ENCODE measurements around the gene PHF3.
A peak's percentile ranks its signal among the peaks of the same experiment; 100 is the strongest.

PHF3 gene

GRCh38 chr6:63635588-63636517, at the start of gene PHF3:
Gene PHF3, plus strand, starts transcription at chr6:63635802. Its CDS starts 10,750 bp downstream, at chr6:63646552.
- H3K27ac Mint-ChIP-seq, result peak within 1 kb of the TSS; percentile 98
- peaks cover 43% of the 10 kb centered on the region for H3K4me1 Mint-ChIP-seq
- no peaks in the 10 kb centered on the region for H3K9me3 Mint-ChIP-seq
- no peaks in the 10 kb centered on the region for H3K36me3 Mint-ChIP-seq (ENCODE audit: low read depth)
- H3K4me3 Mint-ChIP-seq, result peak within 1 kb of the TSS; percentile 98
- H3K27me3 Mint-ChIP-seq, result peaks cover 2% of the 10 kb centered on the region
- ATAC-seq (peak; percentile 93), DNase-seq (peak; percentile 91)

GRCh38 chr6:63589952-63590411, 45.6 kb upstream of the PHF3 start:
- Mint-ChIP-seq H3K9me3 (no peaks in the 10 kb centered on the region), H3K4me3 (no peak overlapping the region), H3K4me1 (no peaks in the 10 kb centered on the region), H3K27ac (no peak overlapping the region), H3K36me3 (ENCODE audit: low read depth) (no peaks in the 10 kb centered on the region), H3K27me3 (peaks cover 7% of the 10 kb centered on the region)
- DNase-seq, result no peak
- ATAC-seq, result no peak

- no peaks in the 10 kb centered on the region for H3K36me3 Mint-ChIP-seq (ENCODE audit: low read depth)
- peaks cover 2% of the 10 kb centered on the region for H3K4me1 Mint-ChIP-seq
- DNase-seq (no peak), ATAC-seq (no peak)
- H3K4me3 Mint-ChIP-seq, result no peak overlapping the region
- no peaks in the 10 kb centered on the region for H3K9me3 Mint-ChIP-seq
- no peak overlapping the region for H3K27ac Mint-ChIP-seq
- peaks cover 8% of the 10 kb centered on the region for H3K27me3 Mint-ChIP-seq
These were observed 42.7 kb upstream of the PHF3 start for GRCh38 chr6:63592886-63593285.

- Mint-ChIP-seq H3K9me3 (no peaks in the 10 kb centered on the region), H3K27ac (no peak overlapping the region), H3K4me3 (peak overlapping the region; percentile 77), H3K4me1 (peaks cover 13% of the 10 kb centered on the region), H3K36me3 (ENCODE audit: low read depth) (no peaks in the 10 kb centered on the region), H3K27me3 (peaks cover 12% of the 10 kb centered on the region)
- DNase-seq (no peak), ATAC-seq (no peak)
These were observed 38.2 kb upstream of the PHF3 start for GRCh38 chr6:63597141-63598048.

- no peaks in the 10 kb centered on the region for H3K9me3 Mint-ChIP-seq
- peak overlapping the region; percentile 77 for H3K4me3 Mint-ChIP-seq
- H3K27ac Mint-ChIP-seq, result no peak overlapping the region
- no peaks in the 10 kb centered on the region for H3K36me3 Mint-ChIP-seq (ENCODE audit: low read depth)
- H3K27me3 Mint-ChIP-seq, result peaks cover 12% of the 10 kb centered on the region
- DNase-seq (peak; percentile 71), ATAC-seq (peak; percentile 100)
- peaks cover 13% of the 10 kb centered on the region for H3K4me1 Mint-ChIP-seq
These were observed 37.3 kb upstream of the PHF3 start for GRCh38 chr6:63598049-63599036.

GRCh38 chr6:63599243-63599642, 36.4 kb upstream of the PHF3 start:
- Mint-ChIP-seq H3K4me3 (peak overlapping the region; percentile 77), H3K27me3 (peaks cover 12% of the 10 kb centered on the region), H3K27ac (no peak overlapping the region), H3K36me3 (ENCODE audit: low read depth) (no peaks in the 10 kb centered on the region), H3K9me3 (no peaks in the 10 kb centered on the region), H3K4me1 (peaks cover 13% of the 10 kb centered on the region)
- DNase-seq, result no peak
- ATAC-seq, result no peak

- no peak for DNase-seq
- no peak for ATAC-seq
- peaks cover 13% of the 10 kb centered on the region for H3K4me1 Mint-ChIP-seq
- H3K36me3 Mint-ChIP-seq (ENCODE audit: low read depth), result no peaks in the 10 kb centered on the region
- no peak overlapping the region for H3K4me3 Mint-ChIP-seq
- no peaks in the 10 kb centered on the region for H3K9me3 Mint-ChIP-seq
- H3K27me3 Mint-ChIP-seq, result peaks cover 12% of the 10 kb centered on the region
- H3K27ac Mint-ChIP-seq, result no peak overlapping the region
These were observed 35.5 kb upstream of the PHF3 start for GRCh38 chr6:63600136-63600535.

GRCh38 chr6:63609231-63609630, 26.4 kb upstream of the PHF3 start:
- DNase-seq, result no peak
- ATAC-seq, result no peak
- Mint-ChIP-seq H3K9me3 (no peaks in the 10 kb centered on the region), H3K4me1 (no peaks in the 10 kb centered on the region), H3K27ac (no peak overlapping the region), H3K4me3 (no peak overlapping the region), H3K36me3 (ENCODE audit: low read depth) (no peaks in the 10 kb centered on the region), H3K27me3 (peaks cover 5% of the 10 kb centered on the region)

GRCh38 chr6:63610944-63611343, 24.7 kb upstream of the PHF3 start:
- DNase-seq (no peak), ATAC-seq (no peak)
- no peaks in the 10 kb centered on the region for H3K9me3 Mint-ChIP-seq
- no peak overlapping the region for H3K4me3 Mint-ChIP-seq
- H3K4me1 Mint-ChIP-seq, result no peaks in the 10 kb centered on the region
- H3K27me3 Mint-ChIP-seq, result no peaks in the 10 kb centered on the region
- no peak overlapping the region for H3K27ac Mint-ChIP-seq
- no peaks in the 10 kb centered on the region for H3K36me3 Mint-ChIP-seq (ENCODE audit: low read depth)

- no peaks in the 10 kb centered on the region for H3K27me3 Mint-ChIP-seq
- ATAC-seq (no peak), DNase-seq (no peak)
- no peaks in the 10 kb centered on the region for H3K4me1 Mint-ChIP-seq
- H3K36me3 Mint-ChIP-seq (ENCODE audit: low read depth), result no peaks in the 10 kb centered on the region
- H3K9me3 Mint-ChIP-seq, result no peaks in the 10 kb centered on the region
- no peak overlapping the region for H3K4me3 Mint-ChIP-seq
- no peak overlapping the region for H3K27ac Mint-ChIP-seq
These were observed 24.0 kb upstream of the PHF3 start for GRCh38 chr6:63611560-63611959.

- Mint-ChIP-seq H3K27ac (no peak overlapping the region), H3K27me3 (peaks cover 14% of the 10 kb centered on the region), H3K36me3 (ENCODE audit: low read depth) (no peaks in the 10 kb centered on the region), H3K4me1 (no peaks in the 10 kb centered on the region), H3K4me3 (no peak overlapping the region), H3K9me3 (no peaks in the 10 kb centered on the region)
- ATAC-seq, result no peak
- DNase-seq, result no peak
These were observed 20.0 kb upstream of the PHF3 start for GRCh38 chr6:63615590-63615989.

GRCh38 chr6:63624091-63624490, 11.5 kb upstream of the PHF3 start:
- H3K4me3 Mint-ChIP-seq, result no peak overlapping the region
- H3K4me1 Mint-ChIP-seq, result no peaks in the 10 kb centered on the region
- DNase-seq (no peak), ATAC-seq (no peak)
- no peak overlapping the region for H3K27ac Mint-ChIP-seq
- H3K9me3 Mint-ChIP-seq, result no peaks in the 10 kb centered on the region
- peaks cover 7% of the 10 kb centered on the region for H3K27me3 Mint-ChIP-seq
- no peaks in the 10 kb centered on the region for H3K36me3 Mint-ChIP-seq (ENCODE audit: low read depth)

GRCh38 chr6:63630466-63630865, 5.1 kb upstream of the PHF3 start:
- Mint-ChIP-seq H3K36me3 (ENCODE audit: low read depth) (no peaks in the 10 kb centered on the region), H3K27me3 (peaks cover 3% of the 10 kb centered on the region), H3K4me1 (peaks cover 8% of the 10 kb centered on the region), H3K4me3 (no peak overlapping the region), H3K9me3 (no peaks in the 10 kb centered on the region), H3K27ac (no peak overlapping the region)
- ATAC-seq (no peak), DNase-seq (no peak)

- H3K4me3 Mint-ChIP-seq, result peak overlapping the region; percentile 98
- peaks cover 2% of the 10 kb centered on the region for H3K27me3 Mint-ChIP-seq
- DNase-seq (no peak), ATAC-seq (no peak)
- no peaks in the 10 kb centered on the region for H3K36me3 Mint-ChIP-seq (ENCODE audit: low read depth)
- H3K27ac Mint-ChIP-seq, result peak overlapping the region; percentile 91
- no peaks in the 10 kb centered on the region for H3K9me3 Mint-ChIP-seq
- H3K4me1 Mint-ChIP-seq, result peaks cover 34% of the 10 kb centered on the region
These were observed 972 bp upstream of the PHF3 start for GRCh38 chr6:63634630-63635029.
